HG03558 (cell line): ENCODE results near the gene ARHGAP42.

Experiments used
- ATAC-seq: cut with Tn5 transposase; IDR thresholded peaks from one replicate; pipeline ENCODE4 v1.9.1; 2021; ENCODE audit warnings: moderate number of reproducible peaks; ENCODE audit not compliant: unreplicated experiment; ENCODE audit errors: extremely low read depth

The ARHGAP42 gene

GRCh38 chr11:100756559-100756958, 69.5 kb downstream of the ARHGAP42 start:
- no peak for ATAC-seq

GRCh38 chr11:100757646-100758045, 70.6 kb downstream of the ARHGAP42 start:
- no peak for ATAC-seq

- no peak for ATAC-seq
Measured at GRCh38 chr11:100759106-100759505, 72.0 kb downstream of the ARHGAP42 start.

- ATAC-seq = no peak
Measured at GRCh38 chr11:100759856-100760255, 72.8 kb downstream of the ARHGAP42 start.

DNA sequence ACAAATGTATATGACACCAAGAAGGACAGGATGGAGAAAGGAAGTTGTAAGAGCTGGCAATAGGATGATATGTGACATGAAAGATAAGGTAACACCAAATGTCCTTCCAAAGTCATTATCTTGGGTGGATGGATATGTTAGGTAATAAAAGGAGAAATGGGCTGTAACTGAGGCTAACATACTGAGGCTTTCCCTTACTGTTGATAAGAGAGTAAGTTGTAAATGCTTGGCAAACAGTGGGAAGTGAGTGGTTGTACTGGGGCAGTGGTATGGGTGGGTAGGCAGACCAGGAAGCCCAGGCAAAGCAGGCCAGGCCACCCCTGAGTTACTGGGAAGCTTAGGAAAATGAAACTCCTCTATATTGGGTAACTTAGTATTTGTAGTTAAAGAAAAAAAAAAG, 73.7 kb downstream of the ARHGAP42 start:
- no peak for ATAC-seq

GRCh38 chr11:100761841-100762240, 74.8 kb downstream of the ARHGAP42 start:
- ATAC-seq = no peak

GRCh38 chr11:100766764-100767163, 79.7 kb downstream of the ARHGAP42 start:
- no peak for ATAC-seq

DNA sequence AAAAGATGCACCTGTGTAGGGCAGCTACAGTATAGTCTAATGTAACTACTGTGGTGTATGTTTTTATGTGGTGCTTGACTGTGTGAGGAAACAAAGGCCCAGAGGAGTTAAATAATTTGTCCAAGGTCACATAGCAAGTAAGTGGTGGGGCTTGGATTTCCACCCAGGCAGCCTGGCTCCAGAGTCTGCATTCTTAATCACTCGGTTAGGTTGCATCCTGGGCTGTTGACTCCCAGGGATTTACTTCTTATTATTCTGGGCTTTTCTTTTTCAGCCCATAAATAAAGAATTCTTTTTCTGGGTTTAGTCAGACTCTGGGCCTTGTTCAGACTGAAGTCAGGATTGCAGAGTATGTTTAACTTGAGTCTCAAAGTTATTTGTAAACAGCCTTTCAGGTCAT, 82.1 kb downstream of the ARHGAP42 start:
- no peak for ATAC-seq

- ATAC-seq = no peak
Measured at GRCh38 chr11:100769617-100770016, 82.5 kb downstream of the ARHGAP42 start.

DNA sequence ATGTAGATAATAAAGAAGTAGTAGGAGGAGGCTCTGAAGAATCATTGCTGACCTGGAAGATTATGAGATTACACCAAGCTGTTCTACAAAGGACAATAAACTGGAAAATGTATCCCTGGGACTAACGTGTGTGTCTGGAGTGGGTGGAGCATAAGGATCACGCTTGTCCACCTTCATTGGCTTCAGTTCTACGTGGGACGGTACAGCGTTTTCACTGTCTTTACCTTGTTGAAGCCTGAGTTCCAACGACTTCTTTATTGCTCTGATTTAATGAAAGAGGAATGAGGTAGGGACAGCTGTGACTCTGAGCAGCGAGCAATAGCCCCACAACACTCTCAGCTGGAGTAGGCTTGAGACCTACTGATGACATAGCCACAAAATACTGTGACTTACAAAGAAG, 87.0 kb downstream of the ARHGAP42 start:
- no peak for ATAC-seq

DNA sequence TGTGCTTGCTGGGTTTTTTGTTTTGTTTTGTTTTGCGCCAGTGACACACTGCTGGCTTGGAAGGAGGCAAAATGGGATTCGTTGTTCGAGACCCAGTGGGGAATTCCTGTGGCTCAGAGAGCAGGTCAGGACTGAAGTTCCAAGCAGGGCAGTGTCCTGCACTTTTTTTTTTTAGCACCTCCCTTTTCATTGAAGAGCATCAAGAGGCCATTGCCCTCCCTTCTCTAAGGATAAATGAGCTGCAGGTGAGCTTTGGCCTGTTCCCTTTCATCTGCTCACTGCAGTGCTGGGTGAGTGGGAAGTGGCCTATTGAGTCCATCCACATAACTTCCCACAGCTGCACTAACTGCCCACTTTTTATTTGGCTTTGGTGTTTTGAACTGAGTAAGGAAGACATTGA, 87.8 kb downstream of the ARHGAP42 start:
- no peak for ATAC-seq

GRCh38 chr11:100776212-100776896, 89.3 kb downstream of the ARHGAP42 start:
- ATAC-seq = no peak

DNA sequence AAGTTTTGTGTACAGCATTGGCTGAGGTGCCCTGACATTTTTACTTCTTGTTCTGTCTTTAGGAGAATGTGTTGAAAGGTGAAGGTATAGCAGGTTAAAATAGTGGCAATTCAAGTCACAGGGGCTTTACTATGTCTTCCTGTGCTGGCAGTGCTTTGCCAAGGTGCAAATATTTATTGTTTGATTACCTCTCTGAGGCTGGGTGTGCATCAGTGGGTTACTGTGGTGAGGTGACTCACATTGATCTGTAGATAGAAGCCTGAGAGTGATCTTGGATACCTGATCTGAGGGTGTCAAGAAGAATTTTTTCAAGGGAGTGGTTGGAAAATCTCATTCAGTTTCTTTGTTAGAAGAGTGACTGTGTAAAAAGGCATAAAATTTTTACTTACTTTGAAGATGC, 90.0 kb downstream of the ARHGAP42 start:
- ATAC-seq = no peak

GRCh38 chr11:100777736-100778135, 90.6 kb downstream of the ARHGAP42 start:
- no peak for ATAC-seq

DNA sequence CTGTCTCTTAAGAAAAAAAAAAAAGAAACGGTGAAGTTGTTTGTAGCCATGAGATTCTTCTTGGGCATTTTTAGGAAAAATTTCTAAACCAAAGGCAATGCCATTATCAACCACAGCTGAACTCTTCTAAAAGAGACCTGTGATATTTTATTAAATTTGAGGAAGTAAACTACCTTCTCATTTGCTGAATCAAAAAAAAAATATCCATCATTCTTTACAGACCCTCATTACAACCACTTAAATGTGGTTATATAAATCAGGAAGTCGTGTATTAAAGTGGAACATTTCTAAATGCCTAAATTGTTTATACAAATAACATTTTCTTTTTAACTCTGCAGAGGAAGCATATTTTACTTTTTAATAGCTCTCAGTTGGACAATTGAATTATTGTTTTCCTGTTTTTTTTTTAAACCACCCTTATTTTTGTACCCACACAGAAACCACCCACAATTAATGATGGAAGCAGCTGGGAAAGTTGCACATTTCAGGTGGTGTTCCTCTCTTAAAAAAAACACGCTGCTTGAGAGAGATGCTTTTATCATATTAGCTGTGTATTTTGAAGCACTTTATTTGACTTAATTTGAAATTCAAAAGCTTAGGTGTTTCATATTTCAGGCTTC, 91.2 kb downstream of the ARHGAP42 start:
- no peak for ATAC-seq

- no peak for ATAC-seq
Measured at GRCh38 chr11:100780470-100780869, 93.4 kb downstream of the ARHGAP42 start.

GRCh38 chr11:100785148-100785983, 98.3 kb downstream of the ARHGAP42 start:
- no peak for ATAC-seq

DNA sequence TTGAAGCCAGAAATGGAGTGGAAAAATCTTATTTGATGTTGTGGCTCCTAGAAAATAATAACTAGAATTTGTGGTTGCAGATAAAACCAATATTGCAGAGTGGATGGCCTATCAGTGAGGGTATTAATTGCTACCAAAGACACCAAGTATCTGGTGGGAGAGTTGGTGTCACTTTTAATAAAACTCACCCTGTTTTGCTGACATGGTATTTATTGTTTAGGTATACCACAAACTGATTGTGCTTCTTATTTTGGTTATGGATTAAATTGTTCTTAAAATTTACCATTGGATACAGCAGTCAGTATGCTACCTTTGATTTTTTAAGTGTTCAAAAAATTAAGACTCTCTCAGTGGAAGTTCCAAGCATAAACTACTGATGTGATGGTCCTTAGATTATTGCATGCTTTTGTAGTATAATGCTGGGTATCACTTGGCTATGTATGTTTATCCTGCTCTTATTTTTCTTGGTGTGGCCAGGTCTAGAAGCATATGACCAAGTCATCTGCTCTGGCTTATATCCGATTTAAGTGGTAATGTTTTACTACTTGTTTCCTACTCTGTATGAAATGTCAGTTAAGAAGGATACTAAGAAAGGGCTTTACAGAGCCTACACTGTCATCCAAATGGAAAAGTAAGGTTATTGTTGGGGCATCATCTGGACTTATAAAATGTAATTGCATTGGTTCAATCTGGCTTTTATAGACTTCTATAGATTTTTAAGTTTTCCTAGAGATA, 101.6 kb downstream of the ARHGAP42 start:
- no peak for ATAC-seq

GRCh38 chr11:100789500-100789899, 102.4 kb downstream of the ARHGAP42 start:
- no peak for ATAC-seq

DNA sequence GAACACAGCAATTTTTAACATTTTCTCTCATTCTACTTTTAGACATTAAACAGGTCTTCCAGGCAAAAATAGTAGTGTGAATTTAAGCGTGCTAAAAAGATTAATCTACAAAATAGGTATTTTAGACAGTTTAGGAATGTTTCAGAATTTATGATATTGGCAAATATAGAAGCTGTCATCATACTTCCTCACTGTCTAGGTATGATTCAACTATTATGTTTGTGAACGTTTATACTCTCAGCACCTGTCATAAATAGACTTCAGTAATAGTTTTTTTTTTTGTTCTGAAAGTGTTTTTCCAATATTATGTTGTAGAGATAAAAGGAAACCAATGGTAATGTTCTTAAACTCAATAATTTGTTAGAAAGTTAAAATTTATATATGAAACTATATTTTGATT, 103.0 kb downstream of the ARHGAP42 start:
- no peak for ATAC-seq

GRCh38 chr11:100791103-100791502, 104.0 kb downstream of the ARHGAP42 start:
- no peak for ATAC-seq
